GM21529 (cell line): ENCODE data around the gene MSI2.
A peak's percentile ranks its signal among the peaks of the same experiment; 100 is the strongest.

Experiments used
- ATAC-seq: cut with Tn5 transposase; IDR thresholded peaks from one replicate; pipeline ENCODE4 v1.9.1; 2021; ENCODE audit not compliant: unreplicated experiment

The MSI2 gene

DNA sequence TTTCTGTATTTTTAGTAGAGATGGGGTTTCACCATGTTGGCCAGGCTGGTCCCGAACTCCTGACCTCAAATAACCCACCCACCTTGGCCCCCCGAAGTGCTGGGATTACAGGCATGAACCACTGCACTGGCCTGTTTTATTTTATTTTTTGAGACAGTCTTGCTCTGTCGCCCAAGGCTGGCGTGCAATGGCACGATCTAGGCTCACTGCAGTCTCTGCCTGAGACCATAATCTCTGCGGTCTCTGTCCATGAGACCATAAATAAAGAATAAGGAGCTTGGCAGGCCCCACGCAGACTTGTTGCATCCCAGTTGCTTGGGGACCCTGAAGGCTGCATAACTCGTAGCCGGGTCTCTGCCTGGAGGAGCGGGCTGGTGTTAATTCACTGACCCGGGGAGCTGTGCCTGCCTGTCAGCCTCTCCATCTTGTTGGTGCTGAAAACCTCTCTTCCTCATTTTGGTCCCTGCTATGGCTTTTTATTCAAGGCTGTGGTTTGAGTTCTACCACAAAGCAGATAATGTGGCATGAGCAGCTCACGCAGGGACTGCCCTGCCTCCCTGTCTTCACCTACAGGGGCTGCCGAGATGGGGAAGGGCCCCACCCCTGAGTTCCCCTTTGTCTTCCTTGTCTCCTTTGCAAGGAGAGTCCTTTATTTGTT lies 82.1 kb downstream of the MSI2 start:
- ATAC-seq = peak; percentile 47

DNA sequence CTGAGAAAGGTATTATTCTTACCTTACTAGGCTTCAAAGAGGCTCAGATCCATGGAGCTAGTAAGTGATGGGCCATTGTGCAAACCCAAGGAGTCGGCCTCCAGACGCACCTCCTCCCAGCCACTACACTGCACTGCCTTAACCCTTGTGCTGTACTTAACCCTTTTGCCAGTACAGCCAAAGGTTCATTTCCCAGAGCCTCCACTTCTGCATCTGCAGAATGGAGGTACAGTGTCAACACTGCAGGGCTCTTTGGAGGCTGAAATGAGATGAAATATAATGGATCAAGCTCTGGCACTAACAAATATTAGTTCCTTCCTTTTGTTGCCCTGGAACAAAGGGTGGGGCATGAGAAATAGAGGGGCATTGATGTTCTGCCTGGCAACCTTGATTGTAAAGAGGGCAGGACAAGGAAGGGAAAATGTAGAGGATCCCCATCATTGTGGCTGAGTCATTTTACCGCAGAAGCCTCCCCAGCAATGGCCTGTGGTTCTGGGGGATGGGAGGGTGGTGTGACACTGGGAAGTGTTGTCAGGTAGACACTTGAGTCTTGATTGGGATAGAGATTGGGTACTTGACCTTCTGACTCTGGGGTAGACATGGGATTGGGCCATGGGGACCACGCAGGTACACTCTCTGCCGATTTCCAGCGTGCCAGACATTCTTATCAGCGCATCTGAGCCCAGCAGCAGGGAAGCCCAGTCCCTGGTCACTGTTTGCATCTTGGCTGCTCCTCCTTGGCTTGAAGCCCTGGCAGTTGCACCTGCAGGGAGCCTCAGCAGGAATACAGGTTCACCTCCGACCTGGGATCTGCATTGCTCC lies 84.0 kb downstream of the MSI2 start:
- ATAC-seq = no peak

- no peak for ATAC-seq
These were observed 85.6 kb downstream of the MSI2 start for GRCh38 chr17:57341611-57342540.

DNA sequence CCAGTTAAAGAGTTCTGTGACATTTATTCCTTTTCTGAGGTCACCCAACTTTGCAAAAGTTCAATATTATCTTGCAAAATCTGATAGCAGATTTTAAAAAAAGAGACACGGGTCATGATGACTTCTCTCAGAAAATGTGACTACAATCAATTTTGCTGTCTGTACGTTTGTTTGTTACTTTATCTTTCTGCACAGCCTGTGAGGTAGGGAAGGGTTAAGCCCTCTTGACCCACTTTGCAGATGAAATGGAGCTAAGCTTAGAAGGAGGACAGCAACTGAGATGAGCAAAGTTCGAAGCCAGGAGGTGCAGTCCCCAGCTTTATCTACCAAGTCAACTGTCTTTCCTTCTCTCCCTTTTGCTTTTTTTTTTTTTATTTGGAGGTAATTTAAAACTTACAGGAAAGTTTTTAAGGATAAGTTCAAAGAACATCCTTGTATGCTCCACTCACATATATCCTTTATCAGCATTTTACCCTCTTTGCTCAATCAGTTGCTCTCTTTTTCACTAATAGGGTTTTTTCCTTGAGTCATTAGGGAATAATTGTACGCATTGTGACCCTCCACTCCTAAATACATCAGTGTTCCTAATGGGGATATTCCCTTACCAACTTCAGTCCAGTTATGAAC lies 86.8 kb downstream of the MSI2 start:
- no peak for ATAC-seq

DNA sequence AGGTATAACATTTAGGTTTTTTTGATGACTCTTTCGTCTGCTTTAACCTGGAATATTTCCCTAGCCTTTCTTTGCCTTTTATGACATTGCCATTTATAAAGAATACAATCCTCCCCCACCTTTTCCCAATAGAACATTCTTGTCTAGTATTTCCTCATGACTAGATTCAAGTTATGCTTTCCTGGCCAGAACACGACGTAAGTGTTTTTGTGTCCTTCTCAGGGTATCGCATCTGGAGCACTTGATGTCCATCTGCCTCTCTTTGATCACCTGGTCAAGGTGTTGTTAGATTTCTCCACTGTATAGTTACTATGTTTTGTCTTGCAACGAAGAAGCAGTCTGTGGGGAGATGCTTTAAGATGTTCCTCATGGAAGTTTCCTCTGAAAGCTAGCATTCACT lies 87.4 kb downstream of the MSI2 start:
- ATAC-seq = no peak

DNA sequence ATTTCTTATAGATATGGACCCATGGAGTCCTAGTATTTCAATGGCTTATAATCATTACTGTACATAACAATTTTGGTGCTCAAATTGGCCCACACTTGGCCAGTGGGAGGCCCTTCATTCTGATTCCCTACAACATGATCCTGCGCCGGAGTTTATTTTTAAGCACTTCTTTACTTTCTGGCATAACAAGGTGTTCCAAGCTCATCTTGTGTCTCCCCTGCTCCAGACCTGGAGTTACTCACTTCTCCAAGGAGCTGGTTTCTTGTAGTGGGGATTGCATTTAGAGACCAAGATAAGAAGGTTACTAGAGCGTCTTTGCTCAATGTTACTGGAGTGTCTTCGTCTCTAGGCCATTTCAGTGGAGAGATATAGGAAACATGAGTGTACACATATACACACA lies 87.9 kb downstream of the MSI2 start:
- no peak for ATAC-seq

DNA sequence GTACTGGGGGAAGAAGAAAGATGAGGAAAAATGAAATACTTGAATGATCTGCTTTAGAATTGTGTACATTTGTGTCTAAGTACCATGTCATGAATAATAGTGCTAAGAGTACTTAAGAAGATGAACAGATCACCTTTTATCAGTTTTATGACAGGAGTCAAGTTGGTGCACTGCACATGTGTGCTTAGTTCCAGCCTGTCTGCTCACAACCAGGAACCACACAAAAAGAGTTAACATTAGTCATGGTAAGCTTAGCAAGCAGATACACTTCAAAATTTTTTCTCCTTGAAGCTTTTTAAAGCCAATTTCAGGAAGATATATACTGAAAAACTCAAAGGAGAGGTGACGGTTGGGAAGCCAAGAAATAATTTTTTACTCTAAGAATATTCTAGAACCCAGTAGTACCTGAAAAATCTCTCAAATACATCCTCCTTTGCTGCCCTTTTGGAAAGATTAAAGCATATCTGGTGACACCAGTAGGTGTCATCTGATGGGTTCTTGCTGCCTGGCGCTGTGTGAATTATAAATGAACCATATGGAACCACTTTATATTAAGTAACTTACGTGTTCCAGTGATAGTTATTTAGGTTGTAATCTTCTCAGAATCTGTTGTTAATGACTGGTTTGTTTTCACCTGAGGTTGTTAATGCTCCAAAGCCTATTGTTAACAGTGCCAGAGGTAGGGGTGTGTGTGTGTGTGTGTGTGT lies 93.4 kb downstream of the MSI2 start:
- ATAC-seq = no peak

GRCh38 chr17:57350266-57350665 lies 93.9 kb downstream of the MSI2 start:
- ATAC-seq = no peak

- no peak for ATAC-seq
These were observed 96.4 kb downstream of the MSI2 start for GRCh38 chr17:57352665-57353175.

DNA sequence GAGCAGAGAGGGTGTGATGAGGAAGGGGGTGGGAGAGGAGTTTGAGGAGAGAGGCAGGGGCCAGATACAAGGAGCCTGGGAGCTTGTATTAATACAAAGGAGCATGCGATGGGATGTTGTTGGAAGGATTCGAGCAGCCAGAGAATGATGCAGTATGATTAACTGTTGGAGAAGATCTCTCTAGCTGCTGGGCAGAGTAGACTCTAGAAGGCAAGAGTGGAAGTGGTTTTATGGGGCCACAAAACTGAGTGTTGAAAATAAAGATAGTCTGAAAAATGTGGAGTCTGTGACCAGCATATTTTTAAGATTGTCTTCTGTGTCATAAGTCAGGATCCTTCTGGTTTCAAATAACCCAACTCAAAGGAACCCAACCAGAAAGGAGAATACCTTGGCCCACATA lies 98.3 kb downstream of the MSI2 start:
- no peak for ATAC-seq

DNA sequence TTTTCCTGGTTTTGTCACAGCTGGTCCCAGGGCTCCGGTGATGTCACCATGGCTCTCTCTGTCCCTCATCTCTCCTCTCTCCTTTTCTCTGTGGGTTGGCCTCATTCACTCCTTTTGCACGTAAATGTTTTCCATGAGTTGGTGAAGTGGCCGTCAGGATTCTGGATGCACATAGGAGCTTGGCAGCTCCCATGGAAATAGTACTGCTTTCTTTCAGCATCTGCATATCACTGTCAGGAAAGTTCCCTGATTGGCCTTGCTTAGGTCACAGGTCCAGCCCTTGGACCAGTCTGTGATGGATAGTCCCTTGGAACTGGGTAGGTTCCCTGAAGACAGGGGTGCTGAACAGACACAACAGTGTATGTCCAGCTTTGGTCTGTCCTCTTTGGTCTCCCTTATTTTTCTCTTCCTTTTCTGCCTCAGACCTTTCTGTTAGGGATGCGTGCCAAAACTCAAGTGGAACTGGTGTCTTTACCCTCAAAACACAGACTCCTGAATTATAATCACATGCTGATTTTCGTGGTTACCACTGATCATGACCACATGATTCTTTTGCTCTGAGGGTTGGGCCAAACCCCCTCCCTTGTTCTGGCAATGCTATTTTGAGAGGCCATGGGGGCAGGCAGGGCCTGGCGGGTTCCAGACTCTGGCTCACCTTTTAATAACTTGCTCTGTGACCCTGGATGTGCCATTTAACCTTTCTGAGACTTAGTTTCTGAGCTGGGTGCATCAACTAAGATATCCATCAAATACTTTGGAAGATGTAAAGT lies 99.0 kb downstream of the MSI2 start:
- ATAC-seq = no peak

GRCh38 chr17:57356153-57356718 lies 99.9 kb downstream of the MSI2 start:
- ATAC-seq = no peak

GRCh38 chr17:57356719-57357391 lies 100.5 kb downstream of the MSI2 start:
- ATAC-seq = peak; percentile 56

GRCh38 chr17:57357392-57357784 lies 101.1 kb downstream of the MSI2 start:
- peak; percentile 51 for ATAC-seq

GRCh38 chr17:57357830-57358430 lies 101.6 kb downstream of the MSI2 start:
- peak; percentile 69 for ATAC-seq

DNA sequence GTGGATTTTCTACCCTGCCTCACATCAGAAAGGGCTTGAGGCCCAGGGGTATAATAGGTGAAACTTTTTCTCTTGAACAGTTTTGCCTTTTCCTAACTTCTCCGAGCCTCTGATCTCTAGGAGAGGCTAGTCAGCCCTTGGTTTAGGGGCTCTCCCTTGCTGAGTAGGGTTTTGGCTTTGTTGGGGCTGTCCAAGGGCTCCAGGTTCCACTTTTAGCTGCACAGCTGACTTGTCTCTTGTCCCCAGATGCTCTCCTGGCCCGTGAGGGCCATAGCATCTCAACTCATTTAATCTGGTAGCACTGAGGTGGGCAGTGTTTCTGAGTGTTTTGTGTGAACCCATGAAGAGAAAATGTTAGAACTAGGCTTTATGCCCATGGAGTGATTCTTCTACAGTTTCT lies 103.9 kb downstream of the MSI2 start:
- ATAC-seq = no peak

DNA sequence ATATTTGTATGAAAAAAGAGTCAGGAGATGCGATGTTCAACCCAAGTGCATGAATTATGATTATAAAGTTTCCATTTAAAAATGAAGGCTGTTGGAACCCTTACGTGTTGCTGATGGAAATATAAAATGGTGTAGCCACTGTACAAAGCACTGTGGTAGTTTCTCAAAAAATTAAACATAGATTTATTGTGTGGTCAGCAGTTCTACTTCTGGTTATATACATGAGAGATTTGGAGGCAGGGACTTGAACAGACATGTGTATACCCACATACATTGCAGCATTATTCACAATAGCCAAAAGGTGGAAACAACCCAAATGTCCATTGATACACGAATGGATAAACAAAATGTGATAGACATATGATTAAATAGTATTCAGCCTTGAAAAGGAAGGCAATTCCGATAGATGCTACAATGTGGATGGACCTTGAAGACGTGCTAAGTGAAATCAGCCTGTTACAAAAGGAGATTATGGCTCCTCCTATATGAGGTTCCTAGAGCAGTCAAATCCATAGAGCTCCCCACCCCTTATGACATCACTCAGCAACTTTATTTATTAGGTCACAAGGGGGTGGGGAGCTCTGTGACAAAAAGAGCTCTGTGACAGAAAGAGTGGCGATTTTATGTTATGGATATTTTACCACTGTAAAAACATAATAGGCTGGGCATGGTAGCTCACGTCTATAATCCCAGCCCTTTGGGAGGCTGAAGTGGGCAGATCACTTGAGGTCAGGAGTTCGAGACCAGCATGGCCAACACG lies 106.7 kb downstream of the MSI2 start:
- no peak for ATAC-seq
